Esophagus muscularis mucosa (tissue), 4 donors: ENCODE results near the gene KRTAP10-4. TPM values are rescaled to one million over a fixed set of nuclear protein-coding genes. Genes with fewer than 3 reads are reported as not detected.
A peak's percentile ranks its signal among the peaks of the same experiment; 100 is the strongest.

Experiments
- DNase-seq: peaks from one replicate; pipeline ENCODE4 v3.0.0-alpha.2; 2017; ENCODE audit errors: extremely low spot score
- H3K27ac ChIP-seq, 4 donors: fragments of 200-600 bp; sonication (generic); replicated peaks in 1 of 4; 1 replicate in 3 of 4; 2 replicates in 1 of 4; pipeline ENCODE4 v1.5.1; 2016 to 2019; ENCODE audit warnings: mild to moderate bottlenecking in 1 of 4
- H3K27me3 ChIP-seq, 4 donors: fragments of 200-600 bp; sonication (generic); one replicate each; pipeline versions ENCODE4 v1.5.1 to v1.6.0; 2016 to 2019
- H3K36me3 ChIP-seq, 4 donors: fragments of 200-600 bp; sonication (generic); one replicate each; pipeline ENCODE4 v1.5.1; 2016 to 2019
- H3K4me1 ChIP-seq, 4 donors: fragments of 200-600 bp; sonication (generic); one replicate each; pipeline ENCODE4 v1.5.1; 2016 to 2019
- H3K4me3 ChIP-seq, 4 donors: fragments of 200-600 bp; sonication (generic); 1 replicate in 2 of 4; 2 replicates in 2 of 4; pipeline ENCODE4 v1.5.1; 2016 to 2019; ENCODE audit warnings: mild to moderate bottlenecking in 4 of 4, moderate library complexity in 1 of 4
- H3K9me3 ChIP-seq, 4 donors: fragments of 200-600 bp; sonication (generic); 1 replicate in 3 of 4; 2 replicates in 1 of 4; pipeline ENCODE4 v1.5.1; 2016 to 2019
- CTCF ChIP-seq, 3 experiments: fragments of 200-600 bp in 2 of 3; fragments of 450-650 bp in 1 of 3; sonication (generic) in 2 of 3; IDR thresholded peaks; one replicate each; pipeline ENCODE4 v1.5.1; 2017 to 2019; ENCODE audit warnings: antibody characterized with exemption in 3 of 3, mild to moderate bottlenecking in 2 of 3, moderate library complexity in 1 of 3
- EP300 ChIP-seq: sonication (generic); formaldehyde crosslinking; IDR thresholded peaks from one replicate; pipeline ENCODE4 v1.6.1; 2017; ENCODE audit warnings: antibody characterized with exemption
- POLR2A ChIP-seq: fragments of 450-650 bp; IDR thresholded peaks from one replicate; pipeline ENCODE4 v1.6.1; 2017; ENCODE audit warnings: antibody characterized with exemption, moderate library complexity, mild to moderate bottlenecking, low read depth
- POLR2AphosphoS5 ChIP-seq, 2 donors: sonication (generic); formaldehyde crosslinking; IDR thresholded peaks; one replicate each; pipeline ENCODE4 v1.6.1; 2017; ENCODE audit warnings: antibody characterized with exemption in 2 of 2
- WGBS: methylation state at CpG from one replicate; pipeline ENCODE4 v1.1.5; 2018; 5-methylcytosine and 5-hydroxymethylcytosine counted together
- intact Hi-C: fragments of 100-400 bp; cut with DNase I; formaldehyde crosslinking; loops from one replicate; pipeline ENCODE4 v1.15.1; 2023
- total RNA-seq, 4 donors: library from RNA; depleted of rRNA; stranded (reverse); fragments of >200 nt; gene quantifications; one replicate each; pipeline versions ENCODE4 v1.1.0 to v1.2.1, GENCODE V29; 2016

KRTAP10-4 gene
- total RNA-seq, 4 donors from 2014 or later = not detected

DNA sequence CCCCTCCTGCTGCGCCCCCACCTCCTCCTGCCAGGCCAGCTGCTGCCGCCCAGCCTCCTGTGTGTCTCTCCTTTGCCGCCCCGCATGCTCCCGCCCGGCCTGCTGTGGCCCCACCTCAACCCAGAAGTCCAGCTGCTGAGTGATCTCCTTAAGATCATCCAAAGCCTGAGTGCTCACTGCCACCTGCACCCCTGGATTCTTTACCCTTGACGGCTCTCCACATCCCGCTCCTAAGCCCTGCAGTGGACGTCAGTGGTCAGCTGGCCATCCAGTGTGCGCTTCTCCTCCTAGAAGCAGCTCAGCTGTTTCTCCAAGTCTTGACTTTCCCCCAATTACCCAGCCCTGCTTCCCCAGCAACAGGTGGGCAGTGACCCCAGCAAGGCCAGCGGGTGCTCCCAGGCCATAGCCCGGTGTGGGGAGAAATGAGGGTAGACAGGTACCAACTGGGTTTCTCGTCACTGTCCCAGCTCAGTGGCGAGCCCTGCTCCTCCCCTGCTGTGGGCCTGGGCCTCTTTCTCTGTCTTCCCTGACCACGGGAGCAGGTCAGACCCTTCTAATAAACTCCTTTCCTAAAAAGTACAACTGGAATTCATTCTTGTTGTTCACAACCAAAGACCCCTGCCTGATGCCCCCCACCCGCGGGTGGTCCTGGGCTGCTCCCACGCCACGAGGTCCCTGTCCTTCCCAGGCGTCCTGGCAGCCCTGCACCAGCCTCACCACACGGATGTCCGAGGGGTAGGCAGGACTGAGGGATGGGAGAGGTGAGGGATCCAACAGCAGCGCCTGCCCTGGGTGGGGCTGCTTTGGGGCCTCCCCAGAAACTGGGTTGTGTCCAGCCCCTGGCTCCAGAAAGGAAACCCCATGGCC, 28.3 kb downstream of the KRTAP10-4 start:
- intact Hi-C loops = no loop called here
- Histone ChIP-seq H3K27ac (no peak overlapping the region), H3K9me3 (peaks cover 0 to 8% (median 5%) of the 10 kb centered on the region in 4 donors), H3K4me1 (no peaks in the 10 kb centered on the region), H3K36me3 (no peaks in the 10 kb centered on the region), H3K27me3 (peaks cover 0 to 57% (median 0%) of the 10 kb centered on the region in 4 donors), H3K4me3 (no peak overlapping the region)
- no peak for TF ChIP-seq POLR2A
- no peak for TF ChIP-seq CTCF (IDR thresholded peaks at IDR 0.05)
- TF ChIP-seq EP300 = no peak
- 80% methylated on average over 19 of the region's 23 CpGs for WGBS
- DNase-seq = peak; percentile 75

- intact Hi-C loops = no loop called here
- H3K27me3 ChIP-seq = peaks cover 0 to 57% (median 0%) of the 10 kb centered on the region in 4 donors
- peaks cover 0 to 8% (median 5%) of the 10 kb centered on the region in 4 donors for H3K9me3 ChIP-seq
- TF ChIP-seq EP300 (no peak), POLR2AphosphoS5 (IDR thresholded peaks at IDR 0.05) (no peak), CTCF (IDR thresholded peaks at IDR 0.05) (no peak), POLR2A (no peak)
- H3K27ac ChIP-seq = no peak overlapping the region
- no peak overlapping the region for H3K4me3 ChIP-seq
- DNase-seq = no peak
- no peaks in the 10 kb centered on the region for H3K36me3 ChIP-seq
- 90% methylated on average over 2 of the region's 21 CpGs for WGBS
- no peaks in the 10 kb centered on the region for H3K4me1 ChIP-seq
Measured at GRCh38 chr21:44602463-44602850, 28.9 kb downstream of the KRTAP10-4 start.

DNA sequence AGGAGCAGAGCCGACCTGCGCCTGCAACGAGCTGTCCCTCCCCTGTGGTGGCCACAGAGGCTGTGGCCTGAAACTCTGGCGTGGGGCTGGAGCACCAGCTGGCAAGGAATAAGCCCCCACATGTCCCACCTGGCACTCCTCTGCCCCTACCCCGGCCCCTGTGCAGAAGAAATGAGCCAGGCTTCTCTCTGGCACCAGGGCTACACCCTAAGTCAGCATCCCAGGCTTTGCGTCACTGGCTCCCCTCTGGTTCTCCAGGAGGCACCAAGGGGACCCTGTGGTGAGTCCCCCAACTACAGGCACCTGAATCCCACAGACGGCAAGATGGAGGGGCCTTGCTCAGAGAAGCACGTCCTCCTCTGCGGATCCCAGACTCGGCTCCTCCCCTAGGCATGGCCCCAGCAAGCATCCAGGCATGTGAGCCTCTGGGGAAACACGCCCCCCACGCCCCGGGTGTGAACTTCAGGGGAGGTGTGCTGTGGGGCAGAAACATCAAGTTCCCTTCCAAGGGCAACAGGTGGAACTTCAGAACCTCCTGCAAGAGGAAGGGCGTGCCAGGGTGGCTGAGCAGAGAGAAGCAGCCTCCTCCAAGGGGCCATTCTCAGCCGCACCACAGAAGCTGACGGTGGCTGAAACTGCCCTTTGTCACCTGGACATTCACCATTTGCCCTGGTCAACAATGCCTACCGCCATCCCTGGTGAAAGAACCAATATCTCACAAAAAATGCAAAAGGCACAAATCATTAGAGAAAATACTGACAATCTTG, 29.8 kb downstream of the KRTAP10-4 start:
- WGBS = 36% methylated on average over 6 of the region's 17 CpGs
- H3K27me3 ChIP-seq = peaks cover 0 to 52% (median 0%) of the 10 kb centered on the region in 4 donors
- intact Hi-C loops = no loop called here
- no peaks in the 10 kb centered on the region for H3K4me1 ChIP-seq
- TF ChIP-seq EP300 (no peak), CTCF (IDR thresholded peaks at IDR 0.05) (no peak), POLR2A (no peak), POLR2AphosphoS5 (IDR thresholded peaks at IDR 0.05) (no peak)
- no peak overlapping the region for H3K27ac ChIP-seq
- peak; percentile 70 for DNase-seq
- no peak overlapping the region for H3K4me3 ChIP-seq
- H3K9me3 ChIP-seq = peaks cover 0 to 8% (median 5%) of the 10 kb centered on the region in 4 donors
- no peaks in the 10 kb centered on the region for H3K36me3 ChIP-seq

DNA sequence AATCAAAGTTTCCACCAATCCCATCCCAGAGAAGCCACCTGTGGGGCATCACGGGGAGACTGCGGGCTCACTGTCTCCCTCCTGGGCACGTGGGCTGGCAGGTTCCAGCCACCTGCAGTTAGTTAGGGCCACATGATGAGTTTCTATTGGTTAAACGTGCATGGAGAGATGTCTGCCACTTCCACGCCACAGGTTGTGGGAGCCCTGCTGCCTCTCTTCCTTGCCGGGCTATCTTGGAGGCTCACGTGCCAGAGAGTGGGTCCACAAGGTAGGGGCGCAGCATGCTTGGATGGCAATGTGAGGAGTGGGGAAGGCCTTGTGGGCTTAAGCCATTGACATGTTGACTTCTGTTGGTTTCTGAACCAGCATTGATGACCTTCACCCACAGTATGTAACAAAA, 30.4 kb downstream of the KRTAP10-4 start:
- TF ChIP-seq EP300 (no peak), CTCF (IDR thresholded peaks at IDR 0.05) (no peak), POLR2A (no peak), POLR2AphosphoS5 (IDR thresholded peaks at IDR 0.05) (no peak)
- DNase-seq = no peak
- peaks cover 0 to 5% (median 4%) of the 10 kb centered on the region in 4 donors for H3K9me3 ChIP-seq
- no peaks in the 10 kb centered on the region for H3K36me3 ChIP-seq
- WGBS = 92% methylated on average over 8 of the region's 8 CpGs
- H3K4me3 ChIP-seq = no peak overlapping the region
- no peaks in the 10 kb centered on the region for H3K4me1 ChIP-seq
- peaks cover 0 to 52% (median 0%) of the 10 kb centered on the region in 4 donors for H3K27me3 ChIP-seq
- intact Hi-C loops = no loop called here
- H3K27ac ChIP-seq = no peak overlapping the region
